Activated T-cell treated with anti-CD3 and anti-CD28 coated beads for 4 hours (primary cell): ENCODE results near the gene CSPG4.
"Not testable (repeated sequence)": the region's sequence is repeated elsewhere in the genome, so short reads cannot be mapped to it uniquely, and the experiment has no call there.

ENCODE experiments used
- DNase-seq: peaks from one replicate; pipeline ENCODE4 v3.0.0-alpha.2; 2020

CSPG4 gene

GRCh38 chr15:75712668-75713337 lies at the start of gene CSPG4:
CSPG4 (minus strand) TSS chr15:75712848; CDS start chr15:75712755, 93 bp downstream.
- DNase-seq, result no peak

GRCh38 chr15:75762357-75762718 lies 49.7 kb upstream of the CSPG4 start:
- DNase-seq, result not testable (repeated sequence)

GRCh38 chr15:75761446-75762356 lies 49.1 kb upstream of the CSPG4 start:
- no peak for DNase-seq

GRCh38 chr15:75760704-75761435 lies 48.2 kb upstream of the CSPG4 start:
- DNase-seq, result no peak

GRCh38 chr15:75760131-75760520 lies 47.5 kb upstream of the CSPG4 start:
- DNase-seq, result not testable (repeated sequence)

GRCh38 chr15:75759416-75760130 lies 46.9 kb upstream of the CSPG4 start:
- no peak for DNase-seq

- DNase-seq, result peak; percentile 23
These were observed 45.6 kb upstream of the CSPG4 start for GRCh38 chr15:75758071-75758872.

- DNase-seq, result not testable (repeated sequence)
These were observed 42.2 kb upstream of the CSPG4 start for GRCh38 chr15:75754871-75755270.

- DNase-seq, result no peak
These were observed 40.5 kb upstream of the CSPG4 start for GRCh38 chr15:75753145-75753544.

- no peak for DNase-seq
These were observed 39.2 kb upstream of the CSPG4 start for GRCh38 chr15:75751891-75752290.

- DNase-seq, result no peak
These were observed 38.6 kb upstream of the CSPG4 start for GRCh38 chr15:75751116-75751875.

- no peak for DNase-seq
These were observed 37.8 kb upstream of the CSPG4 start for GRCh38 chr15:75750261-75751050.

- DNase-seq, result no peak
These were observed 37.2 kb upstream of the CSPG4 start for GRCh38 chr15:75749820-75750219.

- not testable (repeated sequence) for DNase-seq
These were observed 36.2 kb upstream of the CSPG4 start for GRCh38 chr15:75748882-75749281.

GRCh38 chr15:75747121-75747520 lies 34.5 kb upstream of the CSPG4 start:
- DNase-seq, result not testable (repeated sequence)

GRCh38 chr15:75745305-75745704 lies 32.7 kb upstream of the CSPG4 start:
- DNase-seq, result no peak

- DNase-seq, result not testable (repeated sequence)
These were observed 29.7 kb upstream of the CSPG4 start for GRCh38 chr15:75742346-75742745.

- DNase-seq, result no peak
These were observed 27.1 kb upstream of the CSPG4 start for GRCh38 chr15:75739791-75740190.

GRCh38 chr15:75738647-75739325 lies 26.1 kb upstream of the CSPG4 start:
- DNase-seq, result peak; percentile 85
